Measurements from ENCODE around the gene TRIM26. TPM values are rescaled to one million over a fixed set of nuclear protein-coding genes. Genes with fewer than 3 reads are reported as not detected.

Gene TRIM26
- total and polyA plus RNA-seq, 2 experiments from 2014 or later = 11.0 to 38.0 TPM

GRCh38 chr6:30184417-30185031 is 28.7 kb downstream of the TRIM26 start (continued):
- TF ChIP-seq CTCF (conservative IDR thresholded peaks at IDR 0.05; ENCODE audit: low read depth in 2 of 2) (no peak), REST (IDR thresholded peaks at IDR 0.05; ENCODE audit: unreplicated experiment) (no peak), EZH2phosphoT487 (IDR thresholded peaks at IDR 0.05; ENCODE audit: unreplicated experiment) (no peak), JUNB (IDR thresholded peaks at IDR 0.05; ENCODE audit: unreplicated experiment) (no peak)

GRCh38 chr6:30180145-30180544 is 33.1 kb downstream of the TRIM26 start:
- Histone ChIP-seq H3K4me1 (ENCODE audit: insufficient read depth) (no peaks in the 10 kb centered on the region), H2AFZ (no peak overlapping the region), H3F3A (replicated peaks; ENCODE audit: low read depth) (no peaks in the 10 kb centered on the region), H3K4me3 (no peak overlapping the region), H3K27ac (ENCODE audit: low read depth) (no peak overlapping the region), H3K27me3 (ENCODE audit: insufficient read depth) (no peaks in the 10 kb centered on the region), H3K36me3 (ENCODE audit: insufficient read depth) (no peaks in the 10 kb centered on the region), H3K9me2 (ENCODE audit: insufficient read depth) (no peaks in the 10 kb centered on the region), H3K79me2 (replicated peaks; ENCODE audit: insufficient read depth) (no peaks in the 10 kb centered on the region), H3K4me2 (no peak overlapping the region), H4K20me1 (replicated peaks; ENCODE audit: insufficient read depth) (no peaks in the 10 kb centered on the region)
- no peak for DNase-seq (ENCODE audit: low spot score)
- H3K27ac Mint-ChIP-seq = no peak overlapping the region
- H3K4me1 Mint-ChIP-seq = peaks cover under 1% of the 10 kb centered on the region; the same call in 1 of the 3 replicates
- H3K9me3 Mint-ChIP-seq = peaks cover 4% of the 10 kb centered on the region; the same call in 1 of the 3 replicates
- H3K4me3 Mint-ChIP-seq = no peak overlapping the region
- no peak for ATAC-seq
- peaks cover 5% of the 10 kb centered on the region for H3K36me3 Mint-ChIP-seq (ENCODE audit: low read depth)
- H3K27me3 Mint-ChIP-seq (ENCODE audit: insufficient read depth, low read depth, poor library complexity) = no peaks in the 10 kb centered on the region
- no peak for TF ChIP-seq ETS1 (IDR thresholded peaks at IDR 0.05)
- TF ChIP-seq STAT1 (IDR thresholded peaks at IDR 0.05; ENCODE audit: unreplicated experiment) = no peak
- TF ChIP-seq POLR2AphosphoS5 (IDR thresholded peaks at IDR 0.05; ENCODE audit: low read depth) = no peak
- TF ChIP-seq ZNF462 (CRISPR knock-in tag; IDR thresholded peaks at IDR 0.05) = no peak
- no peak for TF ChIP-seq REST (IDR thresholded peaks at IDR 0.05; ENCODE audit: unreplicated experiment)

All from GM23338 (cell line).